Astrocyte (in vitro differentiated cells and primary cell): Measurements from ENCODE around the gene ZNF385D. TPM values are rescaled to one million over a fixed set of nuclear protein-coding genes. Genes with fewer than 3 reads are reported as not detected.

ENCODE experiments used
- DNase-seq: peaks from one replicate; pipeline ENCODE4 v3.0.0-alpha.2; 2010; ENCODE audit warnings: low read depth
- FAIRE-seq: peaks from 2 replicates; lab custom pipeline; 2011; peaks lifted over from hg19 to GRCh38; lab: Jason Lieb, UNC
- H2AFZ ChIP-seq: 2 replicates; pipeline ENCODE4 v1.6.0; 2012; ENCODE audit warnings: low read depth, low read length, inconsistent platforms
- H3K27ac ChIP-seq: 2 replicates; pipeline ENCODE4 v1.5.1; 2011; ENCODE audit warnings: low read depth, low read length, inconsistent platforms
- H3K27me3 ChIP-seq: 2 replicates; pipeline ENCODE4 v1.6.0; 2011; ENCODE audit warnings: low read length, inconsistent platforms; ENCODE audit not compliant: insufficient read depth
- H3K36me3 ChIP-seq: 2 replicates; pipeline ENCODE4 v1.5.1; 2011; ENCODE audit warnings: low read length, inconsistent platforms; ENCODE audit not compliant: insufficient read depth
- H3K4me1 ChIP-seq: 2 replicates; pipeline ENCODE4 v1.5.1; 2011; ENCODE audit warnings: low read length, inconsistent platforms; ENCODE audit not compliant: insufficient read depth
- H3K4me2 ChIP-seq: 2 replicates; pipeline ENCODE4 v1.6.0; 2012; ENCODE audit warnings: low read length, inconsistent platforms
- H3K4me3 ChIP-seq: 2 replicates; pipeline ENCODE4 v1.5.1; 2011; ENCODE audit warnings: low read depth, mild to moderate bottlenecking, low read length, inconsistent platforms; ENCODE audit not compliant: insufficient read depth
- H3K79me2 ChIP-seq: 2 replicates; pipeline ENCODE4 v1.6.0; 2012; ENCODE audit warnings: mild to moderate bottlenecking, low read length, inconsistent platforms; ENCODE audit not compliant: insufficient read depth
- H3K9ac ChIP-seq: 2 replicates; pipeline ENCODE4 v1.6.0; 2012; ENCODE audit warnings: mild to moderate bottlenecking, low read length, inconsistent platforms
- H3K9me3 ChIP-seq: 2 replicates; pipeline ENCODE4 v1.5.1; 2012; ENCODE audit warnings: low read depth, mild to moderate bottlenecking, low read length, inconsistent platforms; ENCODE audit not compliant: insufficient read depth
- H4K20me1 ChIP-seq: 2 replicates; pipeline ENCODE4 v1.6.0; 2012; ENCODE audit warnings: low read length, inconsistent platforms; ENCODE audit not compliant: insufficient read depth
- H3K27ac Mint-ChIP-seq: one replicate; pipeline ENCODE4 v1.8.0; 2021; ENCODE audit warnings: mild to moderate bottlenecking, mixed read lengths; ENCODE audit not compliant: unreplicated experiment
- H3K27me3 Mint-ChIP-seq: one replicate; pipeline ENCODE4 v1.8.0; 2021; ENCODE audit warnings: low read depth, mixed read lengths; ENCODE audit not compliant: unreplicated experiment
- H3K36me3 Mint-ChIP-seq: one replicate; pipeline ENCODE4 v1.8.0; 2021; ENCODE audit warnings: low read depth, mixed read lengths; ENCODE audit not compliant: unreplicated experiment
- H3K4me1 Mint-ChIP-seq: one replicate; pipeline ENCODE4 v1.8.0; 2021; ENCODE audit warnings: low read depth, mixed read lengths; ENCODE audit not compliant: unreplicated experiment
- H3K4me3 Mint-ChIP-seq: one replicate; pipeline ENCODE4 v1.8.0; 2021; ENCODE audit warnings: mild to moderate bottlenecking, moderate library complexity, mixed read lengths; ENCODE audit not compliant: unreplicated experiment
- H3K9me3 Mint-ChIP-seq: one replicate; pipeline ENCODE4 v1.8.0; 2021; ENCODE audit warnings: mild to moderate bottlenecking, mixed read lengths; ENCODE audit not compliant: unreplicated experiment
- CTCF ChIP-seq: IDR thresholded peaks from 2 replicates; pipeline ENCODE4 v1.5.1; 2011; ENCODE audit warnings: low read depth, mild to moderate bottlenecking, inconsistent platforms, low read length, moderate library complexity; ENCODE audit not compliant: insufficient read depth
- EZH2 ChIP-seq: IDR thresholded peaks from 2 replicates; pipeline ENCODE4 v1.6.1; 2012; ENCODE audit warnings: mild to moderate bottlenecking, low read length, inconsistent platforms; ENCODE audit not compliant: insufficient read depth
- total RNA-seq: library from RNA; stranded (reverse); gene quantifications from 2 replicates; pipeline ENCODE4 v1.2.1, GENCODE V29; 2021

ZNF385D gene
- total RNA-seq, 1 donor from 2014 or later, result 7.8 TPM

DNA sequence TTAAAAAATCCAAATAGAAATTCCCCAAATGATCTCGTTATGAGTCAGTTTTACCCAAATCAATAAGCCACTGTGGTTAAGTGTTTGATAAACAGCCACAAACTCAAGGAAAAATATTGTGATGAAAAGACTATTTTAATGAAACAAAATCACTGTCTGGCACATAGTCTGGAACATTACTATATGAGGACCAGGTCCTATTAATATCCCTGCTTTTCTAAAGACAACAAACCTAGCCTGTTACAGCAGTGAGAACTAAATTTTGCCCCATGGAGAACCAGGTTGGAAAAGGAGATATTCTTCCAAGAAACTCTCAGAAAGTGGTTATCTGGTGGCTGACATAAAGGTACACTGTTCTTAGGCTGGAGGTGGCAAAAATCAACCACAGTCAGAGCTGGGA, 27.7 kb upstream of the ZNF385D start:
- Mint-ChIP-seq H3K4me3 (no peak overlapping the region), H3K36me3 (no peaks in the 10 kb centered on the region), H3K4me1 (peaks cover 2% of the 10 kb centered on the region), H3K9me3 (no peaks in the 10 kb centered on the region), H3K27ac (no peak overlapping the region), H3K27me3 (no peaks in the 10 kb centered on the region)
- Histone ChIP-seq H3K36me3 (no peaks in the 10 kb centered on the region), H4K20me1 (no peaks in the 10 kb centered on the region), H3K9ac (no peak overlapping the region), H3K4me1 (no peaks in the 10 kb centered on the region), H3K4me2 (no peak overlapping the region), H3K79me2 (no peaks in the 10 kb centered on the region), H3K27ac (no peak overlapping the region), H3K4me3 (no peak overlapping the region), H3K9me3 (no peaks in the 10 kb centered on the region), H3K27me3 (no peaks in the 10 kb centered on the region), H2AFZ (no peak overlapping the region)
- no peak for DNase-seq
- no peak for FAIRE-seq
- TF ChIP-seq CTCF (no peak), EZH2 (no peak)

GRCh38 chr3:21777821-21778220, 26.8 kb upstream of the ZNF385D start:
- H2AFZ ChIP-seq, result no peak overlapping the region
- H3K36me3 ChIP-seq, result no peaks in the 10 kb centered on the region
- H4K20me1 ChIP-seq, result no peaks in the 10 kb centered on the region
- H3K4me1 Mint-ChIP-seq, result peaks cover 2% of the 10 kb centered on the region
- H3K27ac ChIP-seq, result no peak overlapping the region
- DNase-seq (no peak), FAIRE-seq (no peak)
- H3K9ac ChIP-seq, result no peak overlapping the region
- TF ChIP-seq EZH2, result no peak
- no peak for TF ChIP-seq CTCF
- H3K4me3 Mint-ChIP-seq, result no peak overlapping the region
- H3K4me1 ChIP-seq, result no peaks in the 10 kb centered on the region
- no peaks in the 10 kb centered on the region for H3K79me2 ChIP-seq
- no peaks in the 10 kb centered on the region for H3K9me3 ChIP-seq
- H3K36me3 Mint-ChIP-seq, result peaks cover 3% of the 10 kb centered on the region
- H3K4me3 ChIP-seq, result no peak overlapping the region
- no peak overlapping the region for H3K27ac Mint-ChIP-seq
- no peak overlapping the region for H3K4me2 ChIP-seq
- no peaks in the 10 kb centered on the region for H3K9me3 Mint-ChIP-seq
- H3K27me3 Mint-ChIP-seq, result no peaks in the 10 kb centered on the region
- H3K27me3 ChIP-seq, result no peaks in the 10 kb centered on the region

- no peaks in the 10 kb centered on the region for H3K79me2 ChIP-seq
- no peak overlapping the region for H2AFZ ChIP-seq
- no peak overlapping the region for H3K4me3 ChIP-seq
- H3K9me3 ChIP-seq, result no peaks in the 10 kb centered on the region
- Mint-ChIP-seq H3K27me3 (no peaks in the 10 kb centered on the region), H3K27ac (no peak overlapping the region), H3K4me1 (no peaks in the 10 kb centered on the region), H3K4me3 (no peak overlapping the region), H3K36me3 (no peaks in the 10 kb centered on the region), H3K9me3 (no peaks in the 10 kb centered on the region)
- no peak overlapping the region for H3K4me2 ChIP-seq
- FAIRE-seq, result no peak
- H3K27ac ChIP-seq, result no peak overlapping the region
- H4K20me1 ChIP-seq, result no peaks in the 10 kb centered on the region
- no peaks in the 10 kb centered on the region for H3K27me3 ChIP-seq
- DNase-seq, result no peak
- no peaks in the 10 kb centered on the region for H3K4me1 ChIP-seq
- no peak overlapping the region for H3K9ac ChIP-seq
- no peaks in the 10 kb centered on the region for H3K36me3 ChIP-seq
- no peak for TF ChIP-seq EZH2
- no peak for TF ChIP-seq CTCF
These were observed 15.0 kb upstream of the ZNF385D start for GRCh38 chr3:21766002-21766401.
